Type B pancreatic cell (in vitro differentiated cells): ENCODE measurements around the gene THG1L. TPM values are rescaled to one million over a fixed set of nuclear protein-coding genes. Genes with fewer than 3 reads are reported as not detected.

Experiments
- DNase-seq: peaks from one replicate; pipeline ENCODE4 v3.0.0; 2021; ENCODE audit warnings: mixed read lengths; ENCODE audit not compliant: unreplicated experiment; ENCODE audit errors: extremely low spot score
- H3K27ac Mint-ChIP-seq: 2 replicates; pipeline ENCODE4 v1.8.0; 2021; ENCODE audit warnings: mild to moderate bottlenecking, mixed read lengths
- H3K27me3 Mint-ChIP-seq: 2 replicates; pipeline ENCODE4 v1.8.0; 2021; ENCODE audit warnings: mixed read lengths
- H3K36me3 Mint-ChIP-seq: 2 replicates; pipeline ENCODE4 v1.8.0; 2021; ENCODE audit warnings: mixed read lengths
- H3K4me1 Mint-ChIP-seq: one replicate; pipeline ENCODE4 v1.8.0; 2021; ENCODE audit warnings: mixed read lengths; ENCODE audit not compliant: unreplicated experiment
- H3K4me3 Mint-ChIP-seq: 2 replicates; pipeline ENCODE4 v1.8.0; 2021; ENCODE audit warnings: mild to moderate bottlenecking, mixed read lengths
- H3K9me3 Mint-ChIP-seq: 2 replicates; pipeline ENCODE4 v1.8.0; 2021; ENCODE audit warnings: mixed read lengths
- CTCF ChIP-seq: fragments of 200-600 bp; sonication (generic); conservative IDR thresholded peaks from 2 replicates; pipeline ENCODE4 v1.5.0; 2021; ENCODE audit warnings: antibody characterized with exemption, mild to moderate bottlenecking
- total RNA-seq: library from RNA; stranded (reverse); gene quantifications from 2 replicates; pipeline ENCODE4 v1.2.1, GENCODE V29; 2021; ENCODE audit warnings: low replicate concordance

The THG1L gene
- total RNA-seq, 1 donor from 2014 or later: 13.6 TPM

GRCh38 chr5:157758706-157759105 lies 27.5 kb downstream of the THG1L start:
- peaks cover 14% of the 10 kb centered on the region for H3K27me3 Mint-ChIP-seq
- H3K4me1 Mint-ChIP-seq: peaks cover 7% of the 10 kb centered on the region
- H3K36me3 Mint-ChIP-seq: peaks cover 11% of the 10 kb centered on the region
- no peaks in the 10 kb centered on the region for H3K9me3 Mint-ChIP-seq
- H3K4me3 Mint-ChIP-seq: no peak overlapping the region
- no peak overlapping the region for H3K27ac Mint-ChIP-seq
- no peak for TF ChIP-seq CTCF
- no peak for DNase-seq

- Mint-ChIP-seq H3K27me3 (peaks cover 17% of the 10 kb centered on the region), H3K36me3 (peaks cover 5% of the 10 kb centered on the region), H3K9me3 (no peaks in the 10 kb centered on the region), H3K4me3 (no peak overlapping the region), H3K4me1 (peaks cover 14% of the 10 kb centered on the region), H3K27ac (no peak overlapping the region)
- TF ChIP-seq CTCF: peak; percentile 91
- DNase-seq: no peak
These were observed 30.7 kb downstream of the THG1L start for GRCh38 chr5:157761690-157762621.

- no peak overlapping the region for H3K27ac Mint-ChIP-seq
- H3K4me3 Mint-ChIP-seq: no peak overlapping the region
- TF ChIP-seq CTCF: no peak
- H3K4me1 Mint-ChIP-seq: peaks cover 14% of the 10 kb centered on the region
- H3K36me3 Mint-ChIP-seq: peaks cover 5% of the 10 kb centered on the region
- no peaks in the 10 kb centered on the region for H3K9me3 Mint-ChIP-seq
- DNase-seq: no peak
- peaks cover 14% of the 10 kb centered on the region for H3K27me3 Mint-ChIP-seq
These were observed 33.3 kb downstream of the THG1L start for GRCh38 chr5:157764531-157764930.

GRCh38 chr5:157766442-157766841 lies 35.2 kb downstream of the THG1L start:
- Mint-ChIP-seq H3K36me3 (no peaks in the 10 kb centered on the region), H3K9me3 (no peaks in the 10 kb centered on the region), H3K4me3 (no peak overlapping the region), H3K27ac (no peak overlapping the region), H3K4me1 (peaks cover 14% of the 10 kb centered on the region), H3K27me3 (peaks cover 17% of the 10 kb centered on the region)
- DNase-seq: no peak
- TF ChIP-seq CTCF: no peak

GRCh38 chr5:157766902-157767301 lies 35.7 kb downstream of the THG1L start:
- no peak for TF ChIP-seq CTCF
- Mint-ChIP-seq H3K36me3 (no peaks in the 10 kb centered on the region), H3K4me3 (no peak overlapping the region), H3K9me3 (no peaks in the 10 kb centered on the region), H3K27me3 (peaks cover 15% of the 10 kb centered on the region), H3K27ac (no peak overlapping the region), H3K4me1 (peaks cover 13% of the 10 kb centered on the region)
- DNase-seq: no peak
